HTR-8/SVneo (cell line): ENCODE results near the gene KHDC4.
"Not testable (repeated sequence)": the region's sequence is repeated elsewhere in the genome, so short reads cannot be mapped to it uniquely, and the experiment has no call there.

Experiments
- DNase-seq: peaks from one replicate; pipeline ENCODE4 v3.0.0; 2011; ENCODE audit warnings: low spot score, mixed read lengths; ENCODE audit not compliant: insufficient read length
- FAIRE-seq: peaks from 2 replicates; lab custom pipeline; 2011; peaks lifted over from hg19 to GRCh38; lab: Jason Lieb, UNC

Gene KHDC4

DNA sequence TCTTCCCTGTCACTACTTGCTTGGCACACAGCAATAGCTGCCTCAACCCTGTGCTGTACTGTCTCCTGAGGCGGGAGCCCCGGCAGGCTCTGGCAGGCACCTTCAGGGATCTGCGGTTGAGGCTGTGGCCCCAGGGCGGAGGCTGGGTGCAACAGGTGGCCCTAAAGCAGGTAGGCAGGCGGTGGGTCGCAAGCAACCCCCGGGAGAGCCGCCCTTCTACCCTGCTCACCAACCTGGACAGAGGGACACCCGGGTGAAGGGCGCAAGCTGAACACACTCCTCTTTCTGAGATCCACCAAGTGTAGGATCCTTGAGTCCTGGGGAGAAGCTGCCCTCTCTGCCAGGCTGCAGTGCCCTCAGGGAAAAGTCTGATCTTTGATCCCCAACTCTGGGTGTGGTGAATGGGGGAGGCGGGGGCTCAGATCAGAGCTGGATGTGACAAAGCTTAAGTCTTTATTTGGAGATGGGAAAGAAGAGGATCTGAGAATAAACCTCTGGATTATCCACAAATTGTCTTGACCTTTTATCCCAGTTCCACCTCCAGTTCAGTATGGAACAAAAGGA, 8.4 kb upstream of the KHDC4 start:
- no peak for DNase-seq
- no peak for FAIRE-seq

DNA sequence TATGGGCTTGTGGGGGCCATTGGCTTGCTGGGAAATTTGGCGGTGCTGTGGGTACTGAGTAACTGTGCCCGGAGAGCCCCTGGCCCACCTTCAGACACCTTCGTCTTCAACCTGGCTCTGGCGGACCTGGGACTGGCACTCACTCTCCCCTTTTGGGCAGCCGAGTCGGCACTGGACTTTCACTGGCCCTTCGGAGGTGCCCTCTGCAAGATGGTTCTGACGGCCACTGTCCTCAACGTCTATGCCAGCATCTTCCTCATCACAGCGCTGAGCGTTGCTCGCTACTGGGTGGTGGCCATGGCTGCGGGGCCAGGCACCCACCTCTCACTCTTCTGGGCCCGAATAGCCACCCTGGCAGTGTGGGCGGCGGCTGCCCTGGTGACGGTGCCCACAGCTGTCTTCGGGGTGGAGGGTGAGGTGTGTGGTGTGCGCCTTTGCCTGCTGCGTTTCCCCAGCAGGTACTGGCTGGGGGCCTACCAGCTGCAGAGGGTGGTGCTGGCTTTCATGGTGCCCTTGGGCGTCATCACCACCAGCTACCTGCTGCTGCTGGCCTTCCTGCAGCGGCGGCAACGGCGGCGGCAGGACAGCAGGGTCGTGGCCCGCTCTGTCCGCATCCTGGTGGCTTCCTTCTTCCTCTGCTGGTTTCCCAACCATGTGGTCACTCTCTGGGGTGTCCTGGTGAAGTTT, 7.8 kb upstream of the KHDC4 start:
- DNase-seq (no peak), FAIRE-seq (no peak)

DNA sequence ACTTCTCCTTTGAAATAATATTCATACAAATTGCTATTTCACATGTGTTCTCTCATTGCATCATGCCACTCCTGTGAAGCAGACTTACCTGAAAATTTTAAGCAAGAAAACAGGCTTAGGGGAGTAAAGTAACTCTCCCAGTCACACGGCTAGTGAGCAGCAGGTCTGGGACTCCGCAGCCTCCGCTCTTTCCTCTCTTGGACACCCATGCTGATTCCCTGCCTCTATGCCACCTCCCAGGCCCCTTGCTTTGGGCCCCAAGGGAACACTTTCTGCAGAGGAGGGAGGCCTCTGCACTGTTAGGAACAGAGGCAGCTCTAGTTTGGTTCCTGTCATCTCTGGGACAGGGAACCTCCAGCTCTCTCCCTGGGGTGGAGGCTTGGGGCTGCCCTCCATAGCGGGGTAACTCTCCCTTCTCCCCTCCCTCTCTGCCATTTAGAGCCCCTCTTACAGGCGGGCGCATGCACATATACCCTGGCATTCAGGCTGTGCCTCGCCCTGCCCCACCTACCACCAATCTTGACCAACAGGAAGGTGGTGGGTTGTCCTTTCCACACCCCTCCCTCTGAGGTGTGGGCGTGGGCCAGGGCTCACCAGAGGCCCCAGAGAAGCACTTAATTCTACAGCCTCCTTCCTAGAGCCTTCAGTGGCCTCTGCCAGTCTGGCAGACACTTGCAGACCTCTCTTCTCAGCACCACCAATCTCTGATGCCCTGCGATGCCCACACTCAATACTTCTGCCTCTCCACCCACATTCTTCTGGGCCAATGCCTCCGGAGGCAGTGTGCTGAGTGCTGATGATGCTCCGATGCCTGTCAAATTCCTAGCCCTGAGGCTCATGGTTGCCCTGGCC, 7.0 kb upstream of the KHDC4 start, which contains the start of gene RXFP4:
Gene RXFP4 (plus strand): TSS at position 646 of the 852 bp plus-strand sequence. CDS start 72 bp downstream, at position 718.
- FAIRE-seq (no peak), DNase-seq (no peak)

DNA sequence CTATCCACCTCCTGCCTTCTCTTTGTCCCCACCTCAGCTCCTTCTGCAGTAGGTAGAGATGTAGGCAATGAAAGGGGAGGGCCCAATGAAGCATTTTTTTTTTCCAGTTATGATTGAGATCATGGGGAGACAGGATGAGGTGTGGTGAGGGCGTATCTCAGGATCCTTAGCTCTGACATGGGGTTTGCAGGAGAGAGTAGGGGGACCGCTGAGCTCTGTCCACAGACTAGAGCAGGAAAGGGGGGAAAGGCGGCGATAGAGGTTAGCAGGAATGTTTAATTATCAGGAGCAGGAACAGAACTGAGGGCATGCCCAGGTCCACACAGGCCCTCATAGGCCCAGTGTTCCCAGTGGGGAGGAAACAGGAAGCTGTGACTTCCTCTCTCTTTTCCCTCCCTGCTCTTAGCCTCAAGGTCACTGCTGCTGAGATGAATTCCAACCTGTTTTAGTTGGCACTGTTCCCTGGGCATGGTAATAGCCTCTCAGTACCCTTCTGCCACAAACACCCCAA, 6.3 kb upstream of the KHDC4 start:
- FAIRE-seq = no peak
- DNase-seq = peak; percentile 37

DNA sequence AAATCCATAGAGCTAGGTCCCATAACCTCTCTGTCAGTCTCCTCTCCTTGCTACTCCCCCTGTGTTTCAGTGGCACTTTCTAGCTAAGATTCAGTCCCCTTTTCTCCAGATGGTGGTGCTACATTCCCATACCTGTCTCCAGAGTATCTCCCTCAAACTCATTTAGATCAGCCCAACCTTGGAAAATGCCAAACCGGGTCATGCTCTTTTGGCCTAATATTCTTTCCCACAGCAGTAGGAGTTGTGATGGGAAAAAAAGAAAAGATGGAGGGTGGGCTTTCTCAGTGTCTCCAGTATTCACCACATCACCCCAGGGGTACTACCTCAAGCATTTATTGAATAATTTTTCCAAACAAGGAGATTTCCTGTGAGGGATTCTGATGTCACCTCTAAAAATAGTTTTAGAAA, 4.0 kb upstream of the KHDC4 start:
- FAIRE-seq = no peak
- DNase-seq = peak; percentile 64

DNA sequence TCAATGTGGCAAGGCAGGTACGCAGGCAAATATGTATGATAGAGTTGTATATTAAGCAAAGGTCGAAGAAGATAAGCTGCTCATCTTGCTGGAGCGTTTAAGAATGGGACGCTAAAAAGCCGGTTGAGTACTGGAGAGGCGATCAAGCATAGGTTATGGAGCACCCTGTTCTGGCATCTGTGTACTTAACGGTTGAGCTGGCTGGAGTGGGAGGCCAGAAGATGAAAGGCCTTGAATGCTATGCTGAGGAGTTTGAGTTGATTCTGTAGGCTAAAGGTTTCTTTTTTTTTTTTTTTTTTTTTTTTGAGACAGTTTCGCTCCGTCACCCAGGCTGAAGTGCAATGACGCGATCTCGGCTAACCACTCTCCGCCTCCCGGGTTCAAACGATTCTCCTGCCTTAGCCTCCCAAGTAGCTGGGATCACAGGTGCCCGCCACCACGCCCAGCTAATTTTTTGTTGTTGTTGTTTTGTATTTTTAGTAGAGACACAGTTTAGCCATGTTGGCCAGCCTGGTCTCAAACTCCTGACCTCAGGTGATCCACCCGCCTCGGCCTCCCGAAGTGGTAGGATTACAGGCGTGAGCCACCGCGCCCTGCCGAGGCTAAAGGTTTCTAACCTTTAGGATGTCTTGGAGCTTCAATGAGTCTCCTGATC, 850 bp upstream of the KHDC4 start:
- FAIRE-seq (no peak), DNase-seq (no peak)

DNA sequence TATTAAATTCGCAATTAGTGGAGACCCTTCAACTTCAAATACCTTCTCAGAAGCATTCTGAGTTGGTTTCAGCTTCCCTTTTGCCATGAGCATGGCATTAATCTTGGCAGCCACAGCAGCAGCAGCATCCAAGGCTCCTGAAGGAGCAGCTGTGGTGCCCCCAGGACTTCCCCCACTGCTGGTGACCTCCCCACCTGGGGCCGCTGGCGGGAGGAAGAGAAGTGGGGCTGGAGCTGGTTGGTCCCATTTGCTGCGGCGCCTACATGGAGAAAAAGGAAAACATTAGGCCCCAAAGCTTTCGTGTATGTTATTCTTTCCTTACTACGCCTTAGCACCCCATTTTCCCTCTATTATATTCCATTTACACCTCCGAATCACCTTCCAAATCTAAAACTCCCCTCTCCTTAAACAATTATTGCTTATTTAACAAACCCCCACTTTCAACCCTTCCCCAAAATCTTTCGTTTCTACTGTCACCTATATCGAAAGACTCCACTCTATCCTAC, 569 bp downstream of the KHDC4 start:
- DNase-seq = no peak
- FAIRE-seq = no peak

DNA sequence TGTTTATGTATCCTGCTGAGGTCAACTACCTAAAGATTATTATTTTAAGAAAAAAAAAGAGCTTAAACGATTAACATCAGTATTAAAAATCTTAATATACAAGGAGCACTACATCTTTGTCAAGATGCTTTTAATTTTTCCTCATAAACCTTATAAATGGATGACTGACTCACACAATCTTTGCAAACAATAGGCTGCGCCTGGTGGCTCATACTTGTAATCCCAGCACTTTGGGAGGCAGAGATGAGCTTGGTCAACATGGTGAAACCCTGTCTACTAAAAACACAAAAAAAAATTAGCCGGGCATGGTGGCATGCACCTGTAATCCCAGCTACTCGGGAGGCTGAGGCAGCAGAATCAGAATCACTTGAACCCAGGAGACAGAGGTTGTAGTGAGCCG, 1.7 kb downstream of the KHDC4 start:
- no peak for DNase-seq
- no peak for FAIRE-seq

DNA sequence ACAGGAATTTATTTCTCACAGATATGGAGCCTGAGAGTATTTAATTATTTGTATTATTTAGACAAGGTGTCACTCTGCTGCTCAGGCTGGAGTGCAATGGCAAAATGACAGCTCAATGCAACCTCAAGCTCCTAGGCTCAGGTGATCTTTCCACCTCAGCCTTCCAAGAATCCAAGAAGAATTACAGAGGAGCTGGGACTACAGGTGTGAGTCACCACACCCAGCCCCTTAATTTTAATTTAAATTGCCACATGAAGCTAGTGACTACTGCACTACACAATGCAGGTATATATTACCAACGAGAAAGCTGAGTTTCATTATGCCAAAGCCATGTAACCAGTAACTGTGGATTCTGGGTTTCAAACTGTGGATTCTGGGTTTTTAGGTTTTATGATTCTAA, 2.1 kb downstream of the KHDC4 start:
- DNase-seq = no peak
- FAIRE-seq = no peak

DNA sequence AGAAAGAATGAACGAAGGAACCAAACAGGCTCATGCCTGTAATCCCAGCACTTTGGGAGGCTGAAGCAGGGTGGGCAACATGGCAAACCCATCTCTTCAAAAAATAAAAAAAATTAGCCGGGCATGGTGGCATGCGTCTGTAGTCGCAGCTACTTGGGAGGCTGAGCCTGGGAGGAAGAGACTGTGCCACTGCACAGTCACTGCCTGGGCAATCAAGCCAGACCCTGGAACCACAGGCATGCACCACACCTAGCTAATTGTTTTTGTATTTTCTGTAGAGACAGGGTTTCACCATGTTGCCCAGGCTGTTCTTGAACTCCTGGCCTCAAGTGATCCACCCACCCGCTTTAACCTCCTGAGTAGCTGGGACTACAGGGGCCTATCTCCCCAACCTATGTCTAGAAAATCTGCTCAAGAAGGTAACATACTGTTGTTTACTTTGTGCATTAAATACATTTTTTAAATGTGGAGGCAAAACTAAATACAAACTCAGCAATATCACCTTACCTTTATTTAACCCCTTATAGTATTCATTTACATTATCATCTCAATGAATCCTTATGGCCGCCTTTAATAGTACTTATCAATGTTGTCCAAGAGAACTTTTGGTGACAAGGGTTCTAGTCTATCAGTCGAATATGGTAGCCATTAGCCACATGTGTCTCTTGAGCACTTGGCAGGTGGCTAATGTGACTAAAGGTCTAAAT, 2.7 kb downstream of the KHDC4 start:
- DNase-seq (no peak), FAIRE-seq (no peak)

DNA sequence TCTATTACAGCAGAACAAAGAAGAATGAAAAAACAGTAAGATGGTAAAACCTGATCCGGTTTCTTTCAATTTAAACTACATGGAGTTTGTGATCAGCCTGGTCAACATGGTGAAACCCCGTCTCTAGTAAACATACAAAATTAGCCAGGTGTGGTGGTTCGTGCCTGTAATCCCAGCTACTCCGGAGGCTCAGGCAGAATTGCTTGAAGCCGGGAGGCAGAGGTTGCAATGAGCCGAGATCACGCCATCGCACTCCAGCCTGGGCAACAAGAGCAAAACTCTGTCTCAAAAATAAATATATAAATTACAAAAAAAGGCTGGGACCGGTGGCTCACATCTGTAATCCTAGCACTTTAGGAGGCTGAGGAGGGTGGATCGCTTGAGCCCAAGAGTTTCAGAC, 3.5 kb downstream of the KHDC4 start:
- not testable (repeated sequence) for FAIRE-seq, DNase-seq

DNA sequence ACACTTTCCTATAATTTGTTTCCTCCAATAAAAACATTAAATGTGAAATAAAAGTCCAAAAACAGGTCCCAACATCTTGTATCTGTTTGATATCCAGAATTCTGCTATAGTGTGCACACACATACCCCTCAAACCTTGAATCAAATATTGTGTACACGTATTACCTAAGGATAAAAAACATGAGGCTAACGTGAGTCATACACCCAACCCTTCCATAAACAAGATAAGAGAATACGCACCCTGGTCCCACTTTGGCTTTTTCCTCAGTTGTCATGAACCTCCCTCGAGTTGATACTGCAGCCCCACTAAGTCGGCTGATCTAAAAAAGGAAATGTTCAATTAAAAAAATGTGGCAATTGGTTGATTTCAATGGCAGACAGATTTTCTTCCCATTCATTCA, 5.2 kb downstream of the KHDC4 start:
- FAIRE-seq = no peak
- DNase-seq = no peak

DNA sequence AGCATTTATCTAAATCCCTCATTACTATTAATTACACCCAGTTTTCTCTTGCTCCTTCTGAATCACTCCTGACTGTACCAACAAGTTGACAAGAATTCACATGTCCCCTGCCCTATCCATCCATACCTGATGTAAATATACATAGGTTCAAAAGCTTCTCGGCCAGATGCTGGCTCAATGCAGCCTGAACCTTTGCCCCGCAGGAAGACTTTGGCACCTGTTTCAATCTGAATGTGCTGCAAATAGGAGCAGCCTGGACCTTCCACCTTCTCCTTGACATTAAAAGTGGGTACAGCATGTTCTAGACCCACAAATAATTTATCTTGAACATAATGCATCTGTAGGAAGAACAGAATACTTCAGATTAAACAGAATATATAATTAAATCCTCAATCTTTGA, 8.7 kb downstream of the KHDC4 start:
- DNase-seq (no peak), FAIRE-seq (no peak)

DNA sequence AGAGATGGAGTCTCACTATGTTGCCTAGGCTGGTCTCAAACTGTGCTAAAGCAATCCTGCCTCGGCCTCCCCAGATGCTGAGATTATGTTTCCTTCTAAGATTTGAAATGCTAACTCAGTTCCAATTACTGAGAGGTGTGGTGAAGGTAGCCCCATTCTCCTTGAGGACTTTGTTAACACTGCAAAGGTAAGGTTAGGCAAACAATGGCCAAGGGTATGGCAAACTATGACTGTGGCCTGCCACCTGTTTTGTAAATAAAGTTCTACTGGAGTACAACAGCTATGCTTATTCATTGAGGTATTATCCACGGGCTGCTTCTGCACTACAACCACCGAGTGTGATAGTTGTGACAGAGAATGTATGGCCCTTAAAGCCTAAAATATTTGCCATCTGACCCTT, 13.5 kb downstream of the KHDC4 start:
- FAIRE-seq = no peak
- DNase-seq = no peak

DNA sequence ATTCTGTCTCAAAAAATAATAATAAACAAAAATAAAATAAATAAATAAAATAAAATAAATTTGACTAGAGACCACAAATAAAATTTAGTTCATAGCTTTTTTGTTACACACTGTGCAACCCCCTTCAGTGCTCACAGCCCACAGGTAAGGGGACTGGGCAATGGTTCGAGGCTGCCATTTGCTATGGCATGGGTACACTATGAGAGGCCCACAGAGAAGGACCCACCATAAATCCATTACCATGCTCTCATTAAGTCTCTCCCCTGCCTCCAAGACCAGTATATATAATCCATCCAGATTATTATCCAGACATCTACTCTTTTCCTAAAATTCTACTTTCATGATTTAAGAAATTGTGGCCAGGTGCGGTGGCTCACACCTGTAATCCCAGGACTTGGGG, 14.4 kb downstream of the KHDC4 start:
- no peak for DNase-seq
- no peak for FAIRE-seq

DNA sequence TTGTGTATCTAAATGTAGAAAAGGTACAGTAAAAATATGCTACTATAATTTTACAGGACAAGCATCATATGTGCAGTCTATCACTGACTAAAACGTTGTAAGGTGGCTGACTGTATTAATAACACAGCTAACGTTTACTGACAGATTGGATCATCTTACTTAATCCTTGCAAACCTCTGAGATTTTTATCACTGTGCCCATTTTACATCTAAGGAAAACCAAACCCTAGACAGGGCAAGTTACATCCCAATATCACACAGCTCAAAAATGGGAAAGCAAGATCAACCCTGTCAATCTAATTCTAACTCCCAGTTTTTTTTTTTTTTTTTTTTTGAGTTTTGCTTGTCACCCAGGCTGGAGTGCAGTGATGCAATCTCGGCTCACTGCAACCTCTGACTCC, 15.6 kb downstream of the KHDC4 start:
- FAIRE-seq (no peak), DNase-seq (no peak)

DNA sequence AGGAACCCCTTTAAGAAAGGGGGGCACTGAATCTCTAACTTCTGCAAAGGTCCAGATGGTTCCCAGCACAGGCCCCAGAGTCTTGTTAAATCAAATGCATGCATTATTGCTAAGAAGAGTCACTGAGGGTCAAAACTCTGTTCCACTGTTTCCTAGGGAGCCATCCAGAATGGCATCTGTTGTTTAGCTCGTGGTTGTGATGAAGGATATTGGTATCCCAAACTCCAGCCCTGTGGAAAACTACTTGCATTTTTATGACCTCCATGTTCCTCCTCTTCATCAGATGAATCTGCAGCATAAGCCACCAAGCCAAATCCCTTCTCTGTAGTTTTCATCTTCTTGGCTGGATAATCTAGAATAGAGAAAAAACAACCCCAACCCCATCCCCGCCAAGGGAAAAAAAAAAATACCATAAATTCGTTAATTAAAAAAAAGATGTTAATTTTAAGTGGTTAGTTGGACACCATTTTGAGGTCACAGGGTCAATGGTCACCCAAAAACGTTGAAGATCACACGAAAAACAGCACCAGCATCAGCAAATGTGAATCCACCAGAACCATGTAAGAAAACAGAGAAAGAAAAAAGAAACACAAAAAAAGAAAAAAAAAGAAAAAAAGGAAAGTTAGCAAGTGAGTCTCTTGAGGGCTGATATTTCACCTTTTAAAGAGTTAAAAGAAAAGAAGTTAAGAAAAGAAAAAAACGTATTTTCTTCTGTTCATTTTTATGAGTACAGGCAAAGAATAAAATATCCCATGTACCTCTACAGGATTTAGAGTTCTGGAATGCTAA, 20.1 kb downstream of the KHDC4 start:
- FAIRE-seq (no peak), DNase-seq (no peak)

DNA sequence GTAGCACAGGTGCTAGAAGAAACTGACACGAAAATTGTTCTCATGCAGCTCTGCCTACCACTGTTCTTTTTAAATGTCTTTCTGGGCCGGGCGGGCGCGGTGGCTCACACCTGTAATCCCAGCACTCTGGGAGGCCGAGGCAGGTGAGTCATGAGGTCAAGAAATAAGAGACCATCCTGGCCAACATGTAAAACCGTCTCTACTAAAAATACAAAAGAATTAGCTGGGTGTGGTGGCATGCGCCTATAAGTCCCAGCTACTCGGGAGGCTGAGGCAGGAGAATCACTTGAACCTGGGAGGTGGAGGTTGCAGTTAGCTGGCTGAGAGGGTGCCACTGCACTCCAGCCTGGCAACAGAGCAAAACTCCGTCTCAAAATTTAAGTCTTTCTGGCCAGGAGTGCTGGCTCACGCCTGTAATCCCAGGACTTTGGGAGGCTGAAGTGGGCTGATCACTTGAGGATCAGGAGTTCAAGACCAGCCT, 22.1 kb downstream of the KHDC4 start:
- DNase-seq = no peak
- FAIRE-seq = no peak
